Measurements from ENCODE around the gene EYS. TPM values are rescaled to one million over a fixed set of nuclear protein-coding genes. Genes with fewer than 3 reads are reported as not detected.
"Not testable (repeated sequence)": the region's sequence is repeated elsewhere in the genome, so short reads cannot be mapped to it uniquely, and the experiment has no call there.

EYS gene
- total RNA-seq, 1 donor from 2014 or later: 0.08 TPM

DNA sequence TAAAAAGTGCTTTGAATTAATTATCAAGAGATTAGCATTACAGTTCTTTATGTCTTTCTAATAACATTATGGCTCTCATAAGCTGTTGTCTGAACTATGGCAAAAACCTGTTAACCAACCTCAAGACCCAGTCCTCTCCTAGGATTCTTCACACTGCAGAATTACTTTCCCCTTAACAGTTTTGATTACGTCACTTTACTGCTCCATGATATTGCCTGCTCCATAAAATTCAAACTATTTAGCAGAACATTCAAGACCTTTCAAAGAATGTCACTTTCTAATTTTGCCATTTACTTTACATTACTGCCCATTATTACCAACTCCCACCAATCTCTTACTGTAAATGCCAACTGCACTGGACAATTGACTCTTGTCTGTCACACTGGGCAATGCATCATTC is 1227.9 kb downstream of the EYS start:
- no peaks in the 10 kb centered on the region for H3K27me3 ChIP-seq (ENCODE audit: low read depth)
- H3K4me3 ChIP-seq: no peak overlapping the region
- H3K4me1 ChIP-seq: no peaks in the 10 kb centered on the region
- TF ChIP-seq, protein P1, sequence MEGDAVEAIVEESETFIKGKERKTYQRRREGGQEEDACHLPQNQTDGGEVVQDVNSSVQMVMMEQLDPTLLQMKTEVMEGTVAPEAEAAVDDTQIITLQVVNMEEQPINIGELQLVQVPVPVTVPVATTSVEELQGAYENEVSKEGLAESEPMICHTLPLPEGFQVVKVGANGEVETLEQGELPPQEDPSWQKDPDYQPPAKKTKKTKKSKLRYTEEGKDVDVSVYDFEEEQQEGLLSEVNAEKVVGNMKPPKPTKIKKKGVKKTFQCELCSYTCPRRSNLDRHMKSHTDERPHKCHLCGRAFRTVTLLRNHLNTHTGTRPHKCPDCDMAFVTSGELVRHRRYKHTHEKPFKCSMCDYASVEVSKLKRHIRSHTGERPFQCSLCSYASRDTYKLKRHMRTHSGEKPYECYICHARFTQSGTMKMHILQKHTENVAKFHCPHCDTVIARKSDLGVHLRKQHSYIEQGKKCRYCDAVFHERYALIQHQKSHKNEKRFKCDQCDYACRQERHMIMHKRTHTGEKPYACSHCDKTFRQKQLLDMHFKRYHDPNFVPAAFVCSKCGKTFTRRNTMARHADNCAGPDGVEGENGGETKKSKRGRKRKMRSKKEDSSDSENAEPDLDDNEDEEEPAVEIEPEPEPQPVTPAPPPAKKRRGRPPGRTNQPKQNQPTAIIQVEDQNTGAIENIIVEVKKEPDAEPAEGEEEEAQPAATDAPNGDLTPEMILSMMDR (IDR thresholded peaks at IDR 0.05; ENCODE audit: borderline replicate concordance): no peak
- H3K9me3 ChIP-seq (replicated peaks): no peaks in the 10 kb centered on the region
- intact Hi-C loops (cut with micrococcal nuclease): no loop called here
- DNase-seq: no peak
- no peak overlapping the region for H3K27ac ChIP-seq (replicated peaks)
- no peaks in the 10 kb centered on the region for H3K36me3 ChIP-seq

- TF ChIP-seq, protein P1 (IDR thresholded peaks at IDR 0.05; ENCODE audit: borderline replicate concordance): no peak
- intact Hi-C loops (cut with micrococcal nuclease): no loop called here
- no peak overlapping the region for H3K27ac ChIP-seq (replicated peaks)
These were observed 1229.6 kb downstream of the EYS start for GRCh38 chr6:64477391-64477790.

GRCh38 chr6:64476935-64477334 is 1230.1 kb downstream of the EYS start:
- H3K4me1 ChIP-seq: no peaks in the 10 kb centered on the region
- DNase-seq: no peak
- H3K36me3 ChIP-seq: no peaks in the 10 kb centered on the region
- TF ChIP-seq, protein P1 (IDR thresholded peaks at IDR 0.05; ENCODE audit: borderline replicate concordance): no peak
- H3K27me3 ChIP-seq (ENCODE audit: low read depth): no peaks in the 10 kb centered on the region
- intact Hi-C loops (cut with micrococcal nuclease): no loop called here
- H3K27ac ChIP-seq (replicated peaks): no peak overlapping the region
- H3K4me3 ChIP-seq: no peak overlapping the region
- no peaks in the 10 kb centered on the region for H3K9me3 ChIP-seq (replicated peaks)

More at GRCh38 chr6:64477391-64477790, 1229.6 kb downstream of the EYS start:
- Histone ChIP-seq H3K4me3 (no peak overlapping the region), H3K9me3 (replicated peaks) (no peaks in the 10 kb centered on the region), H3K4me1 (no peaks in the 10 kb centered on the region), H3K27me3 (ENCODE audit: low read depth) (no peaks in the 10 kb centered on the region), H3K36me3 (no peaks in the 10 kb centered on the region)
- no peak for DNase-seq

GRCh38 chr6:64469405-64469804 is 1237.6 kb downstream of the EYS start:
- DNase-seq; H3K4me3 ChIP-seq; H3K4me1 ChIP-seq; H3K27ac ChIP-seq (replicated peaks); H3K36me3 ChIP-seq; intact Hi-C loops (cut with micrococcal nuclease); H3K27me3 ChIP-seq (ENCODE audit: low read depth): not testable (repeated sequence)
- H3K9me3 ChIP-seq (replicated peaks): peaks cover 32% of the 10 kb centered on the region

GRCh38 chr6:64467656-64468055 is 1239.4 kb downstream of the EYS start:
- TF ChIP-seq, protein P1 (IDR thresholded peaks at IDR 0.05; ENCODE audit: borderline replicate concordance): no peak
- intact Hi-C loops (cut with micrococcal nuclease): no loop called here

GRCh38 chr6:64459411-64459944 is 1247.5 kb downstream of the EYS start:
- no peak overlapping the region for H3K27ac ChIP-seq (replicated peaks)
- no peaks in the 10 kb centered on the region for H3K27me3 ChIP-seq (ENCODE audit: low read depth)
- H3K36me3 ChIP-seq: no peaks in the 10 kb centered on the region
- H3K4me1 ChIP-seq: no peaks in the 10 kb centered on the region
- DNase-seq: no peak
- TF ChIP-seq, protein P1 (IDR thresholded peaks at IDR 0.05; ENCODE audit: borderline replicate concordance): no peak
- intact Hi-C loops (cut with micrococcal nuclease): no loop called here
- H3K9me3 ChIP-seq (replicated peaks): no peaks in the 10 kb centered on the region
- no peak overlapping the region for H3K4me3 ChIP-seq

More at GRCh38 chr6:64467656-64468055, 1239.4 kb downstream of the EYS start:
- H3K36me3 ChIP-seq: no peaks in the 10 kb centered on the region
- H3K27me3 ChIP-seq (ENCODE audit: low read depth): no peaks in the 10 kb centered on the region
- no peak overlapping the region for H3K4me3 ChIP-seq
- H3K27ac ChIP-seq (replicated peaks): no peak overlapping the region
- no peak for DNase-seq
- H3K4me1 ChIP-seq: no peaks in the 10 kb centered on the region
- H3K9me3 ChIP-seq (replicated peaks): peaks cover 32% of the 10 kb centered on the region

DNA sequence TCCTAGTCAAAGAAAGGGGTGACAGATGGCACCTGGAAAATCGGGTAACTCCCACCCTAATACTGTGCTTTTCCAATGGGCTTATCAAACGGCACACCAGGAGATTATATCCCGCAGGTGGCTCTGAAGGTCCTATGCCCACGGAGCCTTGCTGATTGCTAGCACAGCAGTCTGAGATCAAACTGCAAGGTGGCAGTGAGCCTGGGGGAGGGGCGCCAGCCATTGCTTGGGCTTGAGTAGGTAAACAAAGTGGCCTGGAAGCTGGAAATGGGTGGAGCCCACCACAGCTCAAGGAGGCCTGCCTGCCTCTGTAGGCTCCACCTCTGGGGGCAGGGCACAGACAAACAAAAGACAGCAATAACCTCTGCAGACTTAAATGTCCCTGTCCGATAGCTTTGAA is 1258.9 kb downstream of the EYS start:
- H3K9me3 ChIP-seq (replicated peaks); H3K27ac ChIP-seq (replicated peaks); H3K36me3 ChIP-seq; intact Hi-C loops (cut with micrococcal nuclease); H3K4me1 ChIP-seq; H3K4me3 ChIP-seq; DNase-seq; H3K27me3 ChIP-seq (ENCODE audit: low read depth): not testable (repeated sequence)

All from left ventricle myocardium inferior (tissue), 1 donor.